ENCODE measurements around the gene CENPP.

DNA sequence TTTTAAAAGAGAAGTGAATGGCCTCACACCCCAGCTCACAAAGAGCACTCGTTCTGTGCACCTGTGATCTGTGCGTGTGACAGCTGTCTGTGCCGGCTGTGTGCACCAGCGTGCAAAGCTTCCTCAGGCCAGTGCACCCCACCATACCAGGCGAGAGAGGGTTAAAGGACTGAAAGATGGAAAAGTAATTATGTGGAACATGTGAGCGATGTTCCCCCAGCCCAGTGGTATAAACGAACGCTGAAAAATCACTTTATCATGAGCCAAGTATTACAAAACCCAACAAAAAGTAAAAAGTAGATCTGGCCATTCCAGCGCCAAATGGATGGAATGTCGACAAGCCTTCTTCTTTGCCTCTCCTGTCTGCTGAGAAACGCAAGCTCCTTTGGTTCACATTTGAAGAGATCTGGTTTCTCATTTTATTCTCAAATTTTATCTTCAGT lies 290.5 kb downstream of the CENPP start:
- no peak for TF ChIP-seq EZH2 (IDR thresholded peaks at IDR 0.05; ENCODE audit: insufficient read depth, low read length)
- TF ChIP-seq, protein P1, sequence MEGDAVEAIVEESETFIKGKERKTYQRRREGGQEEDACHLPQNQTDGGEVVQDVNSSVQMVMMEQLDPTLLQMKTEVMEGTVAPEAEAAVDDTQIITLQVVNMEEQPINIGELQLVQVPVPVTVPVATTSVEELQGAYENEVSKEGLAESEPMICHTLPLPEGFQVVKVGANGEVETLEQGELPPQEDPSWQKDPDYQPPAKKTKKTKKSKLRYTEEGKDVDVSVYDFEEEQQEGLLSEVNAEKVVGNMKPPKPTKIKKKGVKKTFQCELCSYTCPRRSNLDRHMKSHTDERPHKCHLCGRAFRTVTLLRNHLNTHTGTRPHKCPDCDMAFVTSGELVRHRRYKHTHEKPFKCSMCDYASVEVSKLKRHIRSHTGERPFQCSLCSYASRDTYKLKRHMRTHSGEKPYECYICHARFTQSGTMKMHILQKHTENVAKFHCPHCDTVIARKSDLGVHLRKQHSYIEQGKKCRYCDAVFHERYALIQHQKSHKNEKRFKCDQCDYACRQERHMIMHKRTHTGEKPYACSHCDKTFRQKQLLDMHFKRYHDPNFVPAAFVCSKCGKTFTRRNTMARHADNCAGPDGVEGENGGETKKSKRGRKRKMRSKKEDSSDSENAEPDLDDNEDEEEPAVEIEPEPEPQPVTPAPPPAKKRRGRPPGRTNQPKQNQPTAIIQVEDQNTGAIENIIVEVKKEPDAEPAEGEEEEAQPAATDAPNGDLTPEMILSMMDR (IDR thresholded peaks at IDR 0.05; ENCODE audit: insufficient read depth, low read depth, low read length), result no peak

All from astrocyte (in vitro differentiated cells and primary cell).